GM19463 (cell line): ENCODE data around the gene ZNF467.

Experiments
- ATAC-seq: cut with Tn5 transposase; IDR thresholded peaks from one replicate; pipeline ENCODE4 v1.9.1; 2021; ENCODE audit warnings: mild to moderate bottlenecking, moderate library complexity; ENCODE audit not compliant: unreplicated experiment

The ZNF467 gene

GRCh38 chr7:149773446-149774236, at the start of gene ZNF467:
Gene ZNF467 (minus strand): TSS chr7:149773588. CDS start chr7:149771032, 2,556 bp downstream.
- no peak for ATAC-seq

GRCh38 chr7:149822353-149822943, 49.1 kb upstream of the ZNF467 start:
- ATAC-seq: no peak

GRCh38 chr7:149821191-149822148, 48.1 kb upstream of the ZNF467 start:
- no peak for ATAC-seq

- no peak for ATAC-seq
Observed at GRCh38 chr7:149820622-149821190, 47.3 kb upstream of the ZNF467 start.

GRCh38 chr7:149819961-149820340, 46.6 kb upstream of the ZNF467 start:
- ATAC-seq: no peak

GRCh38 chr7:149819141-149819960, 46.0 kb upstream of the ZNF467 start:
- ATAC-seq: no peak

- no peak for ATAC-seq
Observed at GRCh38 chr7:149818536-149818840, 45.1 kb upstream of the ZNF467 start.

- ATAC-seq: no peak
Observed at GRCh38 chr7:149817836-149818535, 44.6 kb upstream of the ZNF467 start.

- ATAC-seq: no peak
Observed at GRCh38 chr7:149817301-149817771, 43.9 kb upstream of the ZNF467 start.

- ATAC-seq: no peak
Observed at GRCh38 chr7:149816794-149817193, 43.4 kb upstream of the ZNF467 start.

GRCh38 chr7:149816267-149816751, 42.9 kb upstream of the ZNF467 start:
- no peak for ATAC-seq

- ATAC-seq: no peak
Observed at GRCh38 chr7:149815661-149816266, 42.4 kb upstream of the ZNF467 start.

- ATAC-seq: no peak
Observed at GRCh38 chr7:149815121-149815520, 41.7 kb upstream of the ZNF467 start.

GRCh38 chr7:149814494-149814893, 41.1 kb upstream of the ZNF467 start:
- no peak for ATAC-seq

- no peak for ATAC-seq
Observed at GRCh38 chr7:149813254-149814035, 40.1 kb upstream of the ZNF467 start.

- no peak for ATAC-seq
Observed at GRCh38 chr7:149811831-149812490, 38.6 kb upstream of the ZNF467 start.

GRCh38 chr7:149811221-149811620, 37.8 kb upstream of the ZNF467 start:
- no peak for ATAC-seq

GRCh38 chr7:149809215-149809614, 35.8 kb upstream of the ZNF467 start:
- ATAC-seq: no peak
